WTC11 (cell line): ENCODE results near the gene SENP3.

Source experiments
- ELF4 ChIP-seq: sonication (generic); formaldehyde crosslinking; IDR thresholded peaks from 2 replicates; pipeline ENCODE4 v1.8.1; 2022; ENCODE audit warnings: low read depth, mild to moderate bottlenecking, moderate library complexity, missing genetic modification reagents
- FOXP1 ChIP-seq: sonication (generic); formaldehyde crosslinking; IDR thresholded peaks from 2 replicates; pipeline ENCODE4 v1.8.0; 2022; ENCODE audit warnings: missing genetic modification reagents, mild to moderate bottlenecking, moderate library complexity, borderline replicate concordance
- NFYB ChIP-seq: sonication (generic); formaldehyde crosslinking; conservative IDR thresholded peaks from 2 replicates; pipeline ENCODE4 v1.8.0; 2022; ENCODE audit warnings: low read depth, missing genetic modification reagents
- OVOL2 ChIP-seq: fragments of 250-450 bp; sonication (Bioruptor Pico); IDR thresholded peaks from 2 replicates; pipeline ENCODE4 v1.9.0; 2021; ENCODE audit warnings: mild to moderate bottlenecking, borderline replicate concordance
- SMAD4 ChIP-seq: sonication (generic); formaldehyde crosslinking; IDR thresholded peaks from 2 replicates; pipeline ENCODE4 v1.8.0; 2022; ENCODE audit warnings: mild to moderate bottlenecking, missing genetic modification reagents
- ZNF138 ChIP-seq: sonication (generic); formaldehyde crosslinking; conservative IDR thresholded peaks from 2 replicates; pipeline ENCODE4 v1.8.1; 2022; ENCODE audit warnings: mild to moderate bottlenecking, moderate library complexity, missing genetic modification reagents
- TF ChIP-seq, protein P1 (sequence below): fragments of 200-600 bp; IDR thresholded peaks from 2 replicates; pipeline ENCODE4 v1.8.0; 2022; ENCODE audit warnings: antibody characterized with exemption
- TF ChIP-seq, protein P2 (sequence below): sonication (generic); formaldehyde crosslinking; IDR thresholded peaks from 2 replicates; pipeline ENCODE4 v1.8.0; 2022; ENCODE audit warnings: mild to moderate bottlenecking, missing genetic modification reagents
- TF ChIP-seq, protein P3 (sequence below): sonication (generic); formaldehyde crosslinking; IDR thresholded peaks from 2 replicates; pipeline ENCODE4 v1.8.1; 2022; ENCODE audit warnings: low read depth, mild to moderate bottlenecking, moderate library complexity, missing genetic modification reagents, borderline replicate concordance
- TF ChIP-seq, protein P4 (sequence below): fragments of 250-450 bp; sonication (Bioruptor Pico); IDR thresholded peaks from 2 replicates; pipeline ENCODE4 v1.9.0; 2021; ENCODE audit warnings: moderate library complexity, mild to moderate bottlenecking, inconsistent platforms, borderline replicate concordance
- TF ChIP-seq, protein P5 (sequence below): sonication (generic); formaldehyde crosslinking; IDR thresholded peaks from 2 replicates; pipeline ENCODE4 v1.8.1; 2023; ENCODE audit warnings: mild to moderate bottlenecking, missing genetic modification reagents, moderate library complexity

DNA sequence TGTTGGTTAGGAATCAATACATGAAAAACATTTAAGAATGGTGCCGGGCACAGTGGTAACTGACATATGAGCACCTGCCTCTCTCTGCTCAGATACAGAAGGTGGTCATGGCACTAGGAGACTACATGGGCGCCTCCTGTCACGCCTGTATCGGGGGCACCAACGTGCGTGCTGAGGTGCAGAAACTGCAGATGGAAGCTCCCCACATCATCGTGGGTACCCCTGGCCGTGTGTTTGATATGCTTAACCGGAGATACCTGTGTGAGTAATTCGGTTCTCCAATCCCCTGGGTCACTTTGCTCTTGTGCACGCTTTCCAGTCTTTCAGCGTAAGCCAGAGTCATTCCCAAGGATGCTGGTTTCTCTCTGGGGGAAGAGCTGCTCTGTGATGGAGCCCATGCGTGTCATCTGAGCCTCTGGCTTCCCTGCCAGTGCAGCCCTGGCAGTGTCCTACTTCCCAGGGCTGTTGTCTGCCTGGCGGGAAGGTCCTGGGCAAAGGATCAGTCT is 14.8 kb downstream of the SENP3 start:
- TF ChIP-seq, protein P1, sequence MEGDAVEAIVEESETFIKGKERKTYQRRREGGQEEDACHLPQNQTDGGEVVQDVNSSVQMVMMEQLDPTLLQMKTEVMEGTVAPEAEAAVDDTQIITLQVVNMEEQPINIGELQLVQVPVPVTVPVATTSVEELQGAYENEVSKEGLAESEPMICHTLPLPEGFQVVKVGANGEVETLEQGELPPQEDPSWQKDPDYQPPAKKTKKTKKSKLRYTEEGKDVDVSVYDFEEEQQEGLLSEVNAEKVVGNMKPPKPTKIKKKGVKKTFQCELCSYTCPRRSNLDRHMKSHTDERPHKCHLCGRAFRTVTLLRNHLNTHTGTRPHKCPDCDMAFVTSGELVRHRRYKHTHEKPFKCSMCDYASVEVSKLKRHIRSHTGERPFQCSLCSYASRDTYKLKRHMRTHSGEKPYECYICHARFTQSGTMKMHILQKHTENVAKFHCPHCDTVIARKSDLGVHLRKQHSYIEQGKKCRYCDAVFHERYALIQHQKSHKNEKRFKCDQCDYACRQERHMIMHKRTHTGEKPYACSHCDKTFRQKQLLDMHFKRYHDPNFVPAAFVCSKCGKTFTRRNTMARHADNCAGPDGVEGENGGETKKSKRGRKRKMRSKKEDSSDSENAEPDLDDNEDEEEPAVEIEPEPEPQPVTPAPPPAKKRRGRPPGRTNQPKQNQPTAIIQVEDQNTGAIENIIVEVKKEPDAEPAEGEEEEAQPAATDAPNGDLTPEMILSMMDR = no peak
- TF ChIP-seq ZNF138 (CRISPR knock-in tag) (no peak), NFYB (no peak), FOXP1 (no peak), OVOL2 (no peak), ELF4 (CRISPR knock-in tag) (no peak), SMAD4 (CRISPR knock-in tag) (no peak)
- TF ChIP-seq, protein P2, sequence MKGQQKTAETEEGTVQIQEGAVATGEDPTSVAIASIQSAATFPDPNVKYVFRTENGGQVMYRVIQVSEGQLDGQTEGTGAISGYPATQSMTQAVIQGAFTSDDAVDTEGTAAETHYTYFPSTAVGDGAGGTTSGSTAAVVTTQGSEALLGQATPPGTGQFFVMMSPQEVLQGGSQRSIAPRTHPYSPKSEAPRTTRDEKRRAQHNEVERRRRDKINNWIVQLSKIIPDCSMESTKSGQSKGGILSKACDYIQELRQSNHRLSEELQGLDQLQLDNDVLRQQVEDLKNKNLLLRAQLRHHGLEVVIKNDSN (CRISPR knock-in tag) = no peak
- TF ChIP-seq, protein P3, sequence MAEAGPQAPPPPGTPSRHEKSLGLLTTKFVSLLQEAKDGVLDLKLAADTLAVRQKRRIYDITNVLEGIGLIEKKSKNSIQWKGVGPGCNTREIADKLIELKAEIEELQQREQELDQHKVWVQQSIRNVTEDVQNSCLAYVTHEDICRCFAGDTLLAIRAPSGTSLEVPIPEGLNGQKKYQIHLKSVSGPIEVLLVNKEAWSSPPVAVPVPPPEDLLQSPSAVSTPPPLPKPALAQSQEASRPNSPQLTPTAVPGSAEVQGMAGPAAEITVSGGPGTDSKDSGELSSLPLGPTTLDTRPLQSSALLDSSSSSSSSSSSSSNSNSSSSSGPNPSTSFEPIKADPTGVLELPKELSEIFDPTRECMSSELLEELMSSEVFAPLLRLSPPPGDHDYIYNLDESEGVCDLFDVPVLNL (CRISPR knock-in tag) = no peak
- TF ChIP-seq, protein P4, sequence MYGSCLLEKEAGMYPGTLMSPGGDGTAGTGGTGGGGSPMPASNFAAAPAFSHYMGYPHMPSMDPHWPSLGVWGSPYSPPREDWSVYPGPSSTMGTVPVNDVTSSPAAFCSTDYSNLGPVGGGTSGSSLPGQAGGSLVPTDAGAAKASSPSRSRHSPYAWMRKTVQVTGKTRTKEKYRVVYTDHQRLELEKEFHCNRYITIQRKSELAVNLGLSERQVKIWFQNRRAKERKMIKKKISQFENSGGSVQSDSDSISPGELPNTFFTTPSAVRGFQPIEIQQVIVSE (CRISPR knock-in tag) = no peak
- TF ChIP-seq, protein P5, sequence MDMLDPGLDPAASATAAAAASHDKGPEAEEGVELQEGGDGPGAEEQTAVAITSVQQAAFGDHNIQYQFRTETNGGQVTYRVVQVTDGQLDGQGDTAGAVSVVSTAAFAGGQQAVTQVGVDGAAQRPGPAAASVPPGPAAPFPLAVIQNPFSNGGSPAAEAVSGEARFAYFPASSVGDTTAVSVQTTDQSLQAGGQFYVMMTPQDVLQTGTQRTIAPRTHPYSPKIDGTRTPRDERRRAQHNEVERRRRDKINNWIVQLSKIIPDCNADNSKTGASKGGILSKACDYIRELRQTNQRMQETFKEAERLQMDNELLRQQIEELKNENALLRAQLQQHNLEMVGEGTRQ (CRISPR knock-in tag) = no peak
